HG02798 (cell line): ENCODE results near the gene GLYATL1.
"Not testable (repeated sequence)": the region's sequence is repeated elsewhere in the genome, so short reads cannot be mapped to it uniquely, and the experiment has no call there.

ENCODE experiments used
- ATAC-seq: cut with Tn5 transposase; IDR thresholded peaks from one replicate; pipeline ENCODE4 v1.9.1; 2021; ENCODE audit warnings: mild to moderate bottlenecking; ENCODE audit not compliant: unreplicated experiment, poor library complexity

Gene GLYATL1

GRCh38 chr11:58992489-58992888 lies 53.2 kb downstream of the GLYATL1 start:
- ATAC-seq, result no peak

GRCh38 chr11:58994171-58994570 lies 54.9 kb downstream of the GLYATL1 start:
- no peak for ATAC-seq

GRCh38 chr11:58998480-58999290 lies 59.4 kb downstream of the GLYATL1 start:
- no peak for ATAC-seq

DNA sequence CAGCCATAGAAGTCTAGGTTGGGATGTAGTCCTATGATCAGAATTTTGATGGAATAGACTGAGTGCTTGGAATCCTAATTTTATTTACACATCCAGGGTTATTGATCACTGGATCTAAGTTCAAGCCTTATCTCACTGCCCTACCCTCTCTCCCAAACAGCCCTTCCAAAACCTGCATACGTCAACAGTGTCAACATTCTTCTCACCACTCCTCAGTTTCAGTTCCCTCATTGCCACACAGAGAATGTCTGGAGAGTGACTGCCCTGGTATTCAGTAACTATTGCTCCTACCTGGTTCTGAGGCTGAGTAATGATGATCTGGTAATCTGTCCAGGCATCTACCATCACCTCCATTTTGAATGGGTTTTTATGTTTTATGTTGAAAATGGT lies 60.0 kb downstream of the GLYATL1 start:
- peak; percentile 70 for ATAC-seq

- no peak for ATAC-seq
These were observed 60.7 kb downstream of the GLYATL1 start for GRCh38 chr11:59000003-59000402.

GRCh38 chr11:59002006-59002405 lies 62.7 kb downstream of the GLYATL1 start:
- not testable (repeated sequence) for ATAC-seq
